Loucy (cell line): ENCODE measurements around the gene BRD9.

Experiments
- CTCF ChIP-seq: fragments of 200-600 bp; sonication (generic); conservative IDR thresholded peaks from 2 replicates; pipeline ENCODE4 v1.5.1; 2014; ENCODE audit warnings: mild to moderate bottlenecking, antibody characterized with exemption, low read length
- EZH2phosphoT487 ChIP-seq: fragments of 200-600 bp; IDR thresholded peaks from 2 replicates; pipeline ENCODE4 v1.6.1; 2018; ENCODE audit warnings: antibody characterized with exemption, mild to moderate bottlenecking, moderate library complexity, borderline replicate concordance

GRCh38 chr5:855771-856530, 36.6 kb downstream of the BRD9 start:
- TF ChIP-seq CTCF (no peak), EZH2phosphoT487 (no peak)
